Skeletal muscle satellite cell (primary cell): ENCODE results near the gene MRTFA.
"Not testable (repeated sequence)": the region's sequence is repeated elsewhere in the genome, so short reads cannot be mapped to it uniquely, and the experiment has no call there.

Experiments
- H3K27me3 ChIP-seq: 2 replicates; pipeline ENCODE4 v1.7.0; 2013; ENCODE audit warnings: low read length; ENCODE audit not compliant: control insufficient read depth, insufficient read depth
- H3K36me3 ChIP-seq: 2 replicates; pipeline ENCODE4 v1.7.0; 2013; ENCODE audit warnings: mild to moderate bottlenecking, control low read depth, low read length; ENCODE audit not compliant: insufficient read depth
- H3K4me1 ChIP-seq: 2 replicates; pipeline ENCODE4 v1.7.0; 2013; ENCODE audit warnings: low read length; ENCODE audit not compliant: control insufficient read depth, insufficient read depth
- H3K4me2 ChIP-seq: 2 replicates; pipeline ENCODE4 v1.7.0; 2013; ENCODE audit warnings: mild to moderate bottlenecking, low read length
- H3K4me3 ChIP-seq: 2 replicates; pipeline ENCODE4 v1.7.0; 2013; ENCODE audit warnings: low read length
- H3K9ac ChIP-seq: 2 replicates; pipeline ENCODE4 v1.7.0; 2013; ENCODE audit warnings: mild to moderate bottlenecking, low read depth, low read length, moderate library complexity
- H3K9me3 ChIP-seq: replicated peaks from 2 replicates; pipeline ENCODE4 v1.7.0; 2013; ENCODE audit warnings: mild to moderate bottlenecking, control low read depth, low read length

MRTFA gene

DNA sequence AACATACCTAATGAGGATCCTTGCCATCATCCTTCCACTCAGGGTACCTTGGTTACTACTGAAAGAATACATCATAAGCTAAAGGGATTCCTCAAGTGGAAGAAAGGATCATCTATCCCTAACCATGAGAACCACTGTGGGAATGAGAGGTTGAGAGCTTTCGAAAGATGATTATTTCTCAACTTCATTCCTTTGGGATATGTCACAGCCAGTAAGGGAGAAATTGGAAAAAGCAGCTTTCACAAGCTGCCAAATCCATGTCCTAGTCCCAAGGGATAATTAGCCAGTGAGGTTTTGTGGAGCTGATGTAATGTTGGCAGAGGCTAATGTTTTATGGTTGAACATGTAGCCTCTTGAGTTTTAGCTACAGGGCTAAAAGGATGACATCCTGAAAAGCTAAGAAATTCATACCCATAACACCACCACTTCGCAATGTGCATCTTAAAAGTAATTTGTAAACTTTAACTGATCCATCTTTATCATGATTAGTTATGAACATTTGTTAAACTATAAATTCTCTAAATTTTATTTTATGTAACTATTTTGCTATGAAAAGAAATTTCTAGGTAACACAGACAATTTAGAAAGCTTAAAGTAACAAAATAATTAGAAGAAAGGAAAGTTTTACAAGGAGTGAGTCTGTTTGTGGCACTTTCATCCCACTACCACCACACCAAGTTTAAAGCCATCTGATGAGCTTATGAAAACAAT, 123.9 kb downstream of the MRTFA start:
- Histone ChIP-seq H3K4me1 (peaks cover 51% of the 10 kb centered on the region), H3K9me3 (no peaks in the 10 kb centered on the region), H3K4me3 (no peak overlapping the region), H3K36me3 (peaks cover under 1% of the 10 kb centered on the region), H3K9ac (peak overlapping the region; percentile 57), H3K4me2 (peak overlapping the region; percentile 8), H3K27me3 (no peaks in the 10 kb centered on the region)

- H3K4me3 ChIP-seq = no peak overlapping the region
- H3K27me3 ChIP-seq = no peaks in the 10 kb centered on the region
- no peaks in the 10 kb centered on the region for H3K9me3 ChIP-seq
- H3K4me1 ChIP-seq = peaks cover 51% of the 10 kb centered on the region
- H3K9ac ChIP-seq = no peak overlapping the region
- no peaks in the 10 kb centered on the region for H3K36me3 ChIP-seq
- no peak overlapping the region for H3K4me2 ChIP-seq
Observed at GRCh38 chr22:40511604-40512003, 124.9 kb downstream of the MRTFA start.

GRCh38 chr22:40510631-40511364, 125.7 kb downstream of the MRTFA start:
- H3K9ac ChIP-seq = peak overlapping the region; percentile 80
- peak overlapping the region; percentile 57 for H3K4me2 ChIP-seq
- H3K36me3 ChIP-seq = no peaks in the 10 kb centered on the region
- H3K27me3 ChIP-seq = no peaks in the 10 kb centered on the region
- H3K4me1 ChIP-seq = peaks cover 54% of the 10 kb centered on the region
- H3K9me3 ChIP-seq = no peaks in the 10 kb centered on the region
- H3K4me3 ChIP-seq = no peak overlapping the region

GRCh38 chr22:40509401-40510134, 127.0 kb downstream of the MRTFA start:
- Histone ChIP-seq H3K9ac (peak overlapping the region; percentile 80), H3K36me3 (no peaks in the 10 kb centered on the region), H3K4me3 (no peak overlapping the region), H3K27me3 (no peaks in the 10 kb centered on the region), H3K4me2 (peak overlapping the region; percentile 57), H3K4me1 (peaks cover 54% of the 10 kb centered on the region), H3K9me3 (no peaks in the 10 kb centered on the region)

GRCh38 chr22:40508046-40508445, 128.5 kb downstream of the MRTFA start:
- H3K4me3 ChIP-seq, H3K9ac ChIP-seq, H3K9me3 ChIP-seq, H3K27me3 ChIP-seq, H3K4me2 ChIP-seq, H3K36me3 ChIP-seq: not testable (repeated sequence)
- H3K4me1 ChIP-seq = peaks cover 51% of the 10 kb centered on the region

- H3K4me2 ChIP-seq = no peak overlapping the region
- no peak overlapping the region for H3K9ac ChIP-seq
- no peak overlapping the region for H3K4me3 ChIP-seq
- peaks cover 46% of the 10 kb centered on the region for H3K4me1 ChIP-seq
- no peaks in the 10 kb centered on the region for H3K9me3 ChIP-seq
- no peaks in the 10 kb centered on the region for H3K27me3 ChIP-seq
- no peaks in the 10 kb centered on the region for H3K36me3 ChIP-seq
Observed at GRCh38 chr22:40507491-40507890, 129.0 kb downstream of the MRTFA start.

- Histone ChIP-seq H3K9me3 (no peaks in the 10 kb centered on the region), H3K4me1 (peaks cover 39% of the 10 kb centered on the region), H3K36me3 (no peaks in the 10 kb centered on the region), H3K4me2 (no peak overlapping the region), H3K27me3 (no peaks in the 10 kb centered on the region), H3K4me3 (no peak overlapping the region), H3K9ac (no peak overlapping the region)
Observed at GRCh38 chr22:40506762-40507161, 129.8 kb downstream of the MRTFA start.

DNA sequence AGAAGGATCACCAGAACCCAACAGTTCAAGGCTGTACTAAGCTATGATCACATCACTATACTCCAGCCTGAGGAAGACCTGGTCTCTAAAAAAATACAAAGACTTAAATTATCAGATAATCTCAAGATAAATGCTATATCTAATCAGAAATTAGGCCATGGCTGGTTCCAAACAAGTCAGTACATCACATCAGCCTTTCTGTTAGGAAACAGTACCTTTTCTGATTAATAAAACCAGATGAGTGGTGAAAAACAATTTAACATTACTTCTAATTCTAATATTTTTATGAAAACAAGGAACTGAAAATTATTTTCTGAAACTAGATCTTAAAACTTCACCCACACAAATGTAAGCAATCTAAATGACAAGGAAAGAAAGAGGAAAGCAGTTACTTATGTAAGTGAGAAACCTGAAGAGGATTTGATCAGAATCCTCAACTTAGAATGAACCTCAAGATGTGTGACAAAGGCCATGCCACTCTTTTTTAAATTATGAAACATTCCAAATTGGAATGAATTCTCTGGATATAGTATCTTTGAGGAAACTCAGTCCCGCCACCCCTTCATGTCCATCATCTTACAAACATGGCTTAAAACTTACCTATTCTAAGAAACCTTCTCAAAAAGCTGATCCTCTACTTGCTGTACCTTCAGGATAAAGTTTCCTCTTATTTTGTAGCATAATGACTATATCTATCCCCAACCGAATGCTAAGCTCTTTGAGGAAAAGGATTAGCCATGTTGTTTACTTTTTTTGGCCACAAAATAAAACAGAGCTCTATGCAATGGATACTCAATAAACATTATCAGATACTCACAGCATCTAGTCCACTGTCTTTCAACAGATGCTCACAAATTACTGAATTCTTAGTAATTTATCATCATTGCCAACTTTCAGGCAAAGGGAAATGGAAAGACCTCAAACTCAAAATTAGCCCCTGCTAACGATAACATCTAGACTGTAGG, 132.0 kb downstream of the MRTFA start:
- H3K9ac ChIP-seq = no peak overlapping the region
- H3K4me3 ChIP-seq = no peak overlapping the region
- H3K36me3 ChIP-seq = no peaks in the 10 kb centered on the region
- no peak overlapping the region for H3K4me2 ChIP-seq
- peaks cover 23% of the 10 kb centered on the region for H3K4me1 ChIP-seq
- no peaks in the 10 kb centered on the region for H3K9me3 ChIP-seq
- no peaks in the 10 kb centered on the region for H3K27me3 ChIP-seq

GRCh38 chr22:40502919-40503318, 133.6 kb downstream of the MRTFA start:
- no peaks in the 10 kb centered on the region for H3K36me3 ChIP-seq
- peaks cover 21% of the 10 kb centered on the region for H3K4me1 ChIP-seq
- no peaks in the 10 kb centered on the region for H3K9me3 ChIP-seq
- no peak overlapping the region for H3K4me2 ChIP-seq
- H3K4me3 ChIP-seq = no peak overlapping the region
- no peaks in the 10 kb centered on the region for H3K27me3 ChIP-seq
- H3K9ac ChIP-seq = no peak overlapping the region

- not testable (repeated sequence) for H3K36me3 ChIP-seq, H3K9ac ChIP-seq, H3K4me3 ChIP-seq, H3K9me3 ChIP-seq, H3K27me3 ChIP-seq, H3K4me2 ChIP-seq
- H3K4me1 ChIP-seq = peaks cover 32% of the 10 kb centered on the region
Observed at GRCh38 chr22:40500465-40500786, 136.1 kb downstream of the MRTFA start.

DNA sequence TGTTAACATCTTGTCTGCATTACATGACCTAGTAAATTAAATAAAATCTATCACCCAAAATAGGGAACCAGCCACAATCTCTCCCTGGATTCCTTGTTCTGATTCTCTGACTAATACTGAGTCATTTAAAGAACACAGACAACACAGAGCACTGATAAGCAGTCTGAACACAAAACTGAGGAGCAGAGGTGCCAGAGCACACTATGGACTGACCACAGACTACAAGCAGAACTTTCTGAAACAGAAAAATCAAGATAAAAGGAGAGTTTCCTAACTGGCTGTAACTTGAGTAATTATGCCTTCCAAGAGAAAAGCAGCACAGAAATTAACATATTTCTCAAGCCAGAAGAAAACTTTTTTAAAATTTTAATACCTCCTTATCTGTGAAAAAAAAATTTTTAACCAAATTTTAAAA, 137.3 kb downstream of the MRTFA start:
- no peaks in the 10 kb centered on the region for H3K27me3 ChIP-seq
- no peaks in the 10 kb centered on the region for H3K36me3 ChIP-seq
- no peaks in the 10 kb centered on the region for H3K9me3 ChIP-seq
- peaks cover 32% of the 10 kb centered on the region for H3K4me1 ChIP-seq
- H3K4me2 ChIP-seq = peak overlapping the region; percentile 57
- H3K9ac ChIP-seq = peak overlapping the region; percentile 75
- peak overlapping the region; percentile 17 for H3K4me3 ChIP-seq
